Measurements from ENCODE around the gene GRHL1. TPM values are rescaled to one million over a fixed set of nuclear protein-coding genes. Genes with fewer than 3 reads are reported as not detected.

Gene GRHL1
- total RNA-seq, 2 donors from 2014 or later: 1.4 to 5.7 TPM

- peak; percentile 78 to 83 for ATAC-seq
- peak; percentile 99 for DNase-seq
- intact Hi-C loops (cut with DNase I): loop anchor here in 1 of 2 donors (2.0 kb wide), 1 partner anchor 59 kb away; no protein-coding TSS in a partner anchor
These were observed 92.6 kb downstream of the GRHL1 start for GRCh38 chr2:10043906-10044601.

- peak; percentile 34 for DNase-seq
- no peak for ATAC-seq
- intact Hi-C loops (cut with DNase I): loop anchor here (5.0 kb wide), 2 partner anchors 233 to 248 kb away; no protein-coding TSS in a partner anchor
These were observed 94.3 kb downstream of the GRHL1 start for GRCh38 chr2:10045561-10046355.

DNA sequence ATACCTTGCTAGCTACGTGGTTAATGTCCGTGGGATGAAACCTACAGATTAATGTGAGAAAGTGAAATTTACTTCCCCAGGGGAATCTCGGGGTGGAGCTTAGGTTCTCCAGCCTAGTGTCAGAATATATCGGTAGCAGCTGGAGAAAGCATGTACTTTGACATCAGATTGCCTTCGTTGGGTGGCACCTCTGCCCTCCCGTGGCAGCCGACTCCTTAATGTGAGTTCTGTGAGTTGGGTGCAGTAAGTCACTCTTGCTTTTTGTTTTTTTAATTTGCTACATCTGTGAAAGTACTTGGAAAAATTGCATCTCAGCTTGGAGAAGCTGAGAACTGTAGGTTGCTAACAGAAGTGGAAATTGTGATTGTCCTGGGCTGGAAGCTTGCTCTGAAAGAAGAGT lies 95.4 kb downstream of the GRHL1 start:
- DNase-seq (no peak), ATAC-seq (no peak)
- intact Hi-C loops (cut with DNase I): loop anchor here (5.0 kb wide), 2 partner anchors 235 to 250 kb away; no protein-coding TSS in a partner anchor

- intact Hi-C loops (cut with DNase I): loop anchor here (5.0 kb wide), 2 partner anchors 236 to 251 kb away; no protein-coding TSS in a partner anchor
- DNase-seq (no peak), ATAC-seq (no peak)
These were observed 96.4 kb downstream of the GRHL1 start for GRCh38 chr2:10047616-10048500.

GRCh38 chr2:10048501-10049171 lies 97.1 kb downstream of the GRHL1 start:
- no peak for ATAC-seq
- DNase-seq: no peak
- intact Hi-C loops (cut with DNase I): loop anchor here (5.0 kb wide), 2 partner anchors 236 to 251 kb away; no protein-coding TSS in a partner anchor

Other genes with a start within 250 kb of the GRHL1 start
- gene TAF1B, start 108.2 kb upstream of the GRHL1 start, total RNA-seq: 10 to 100 TPM in 1 of 2 donors, 1 to 10 TPM in 1; 8.1 to 11.0 TPM
- 10 to 100 TPM; 21.7 to 32.0 TPM for gene KLF11, start 91.9 kb downstream of the GRHL1 start, total RNA-seq
- gene CYS1, start 128.7 kb downstream of the GRHL1 start, total RNA-seq: 1 to 10 TPM; 3.5 to 4.1 TPM
- gene RRM2, start 171.0 kb downstream of the GRHL1 start, total RNA-seq: 1 to 10 TPM; 1.0 to 6.1 TPM